ENCODE measurements around the gene TNPO3. TPM values are rescaled to one million over a fixed set of nuclear protein-coding genes. Genes with fewer than 3 reads are reported as not detected.

Gene TNPO3
- polyA plus RNA-seq, 1 of the 3 experiments (the other 2 are of a cell fraction) = 27.8 TPM

- no peaks in the 10 kb centered on the region for H3K36me3 ChIP-seq (replicated peaks in 1 of 2; ENCODE audit: control insufficient read depth in 1 of 2, insufficient read depth in 2 of 2, low read length in 1 of 2)
These were observed 39.1 kb upstream of the TNPO3 start for GRCh38 chr7:129093867-129094456.

More at GRCh38 chr7:129093867-129094456, 39.1 kb upstream of the TNPO3 start:
- H3K4me1 ChIP-seq (ENCODE audit: control insufficient read depth in 1 of 2, insufficient read depth in 2 of 2, low read depth in 1 of 2, low read length in 1 of 2) = no peaks in the 10 kb centered on the region; a peak in 1 of 4 replicates
- ChIA-PET CTCF (interaction anchor here (1.0 to 1.4 kb wide), 2 partner anchors 12 to 190 kb away, joined by 4 to 5 read pairs; no protein-coding TSS in a partner anchor), POLR2A (no interaction called here)
- H3K27me3 ChIP-seq (ENCODE audit: insufficient read depth) = peaks cover 5% of the 10 kb centered on the region; the same call in 1 of the 2 replicates
- H3K4me2 ChIP-seq = no peak overlapping the region
- no peaks in the 10 kb centered on the region for H3K9me3 ChIP-seq
- 59% methylated on average over 1 of the region's 1 CpG for WGBS (ENCODE audit: low lambda C conversion rate)
- no peaks in the 10 kb centered on the region for H3K79me2 ChIP-seq (ENCODE audit: insufficient read depth)
- no peaks in the 10 kb centered on the region for H4K20me1 ChIP-seq (ENCODE audit: insufficient read depth)
- TF ChIP-seq CHD2 (IDR thresholded peaks at IDR 0.05; ENCODE audit: low read length, partially characterized antibody) = no peak
- no peak for TF ChIP-seq USF2 (IDR thresholded peaks at IDR 0.05; ENCODE audit: borderline replicate concordance, low read depth, low read length)
- TF ChIP-seq RXRA (IDR thresholded peaks at IDR 0.05; ENCODE audit: borderline replicate concordance, low read depth) = no peak
- TF ChIP-seq FOXJ3 (CRISPR knock-in tag; IDR thresholded peaks at IDR 0.05) = no peak
- TF ChIP-seq TAF1 (IDR thresholded peaks at IDR 0.05; ENCODE audit: borderline replicate concordance, low read depth, low read length) = no peak
- no peak for TF ChIP-seq REST (IDR thresholded peaks at IDR 0.05; ENCODE audit: low read depth, low read length)
- no peak for TF ChIP-seq FOXM1 (IDR thresholded peaks at IDR 0.05; ENCODE audit: low read depth)
- no peak for TF ChIP-seq RCOR1 (IDR thresholded peaks at IDR 0.05; ENCODE audit: low read length)
- TF ChIP-seq EZH2phosphoT487 (IDR thresholded peaks at IDR 0.05; ENCODE audit: borderline replicate concordance, low read depth) = no peak
- no peak for TF ChIP-seq SIN3A (IDR thresholded peaks at IDR 0.05; ENCODE audit: borderline replicate concordance, low read depth, low read length)
- TF ChIP-seq POLR2AphosphoS5 (IDR thresholded peaks at IDR 0.05; ENCODE audit: low read depth, low read length) = no peak
- no peak for TF ChIP-seq RAD21 (IDR thresholded peaks at IDR 0.05; ENCODE audit: low read length)
- no peak for TF ChIP-seq YY1 (IDR thresholded peaks at IDR 0.05; ENCODE audit: low read depth)
- TF ChIP-seq RFX5 (IDR thresholded peaks at IDR 0.05; ENCODE audit: low read length) = no peak
- TF ChIP-seq SMC3 (IDR thresholded peaks at IDR 0.05; ENCODE audit: low read depth, low read length) = no peak
- no peak for TF ChIP-seq GABPA (IDR thresholded peaks at IDR 0.05; ENCODE audit: low read depth)
- no peak for TF ChIP-seq NFIC (IDR thresholded peaks at IDR 0.05; ENCODE audit: borderline replicate concordance)
- no peak for TF ChIP-seq TEAD4 (IDR thresholded peaks at IDR 0.05; ENCODE audit: borderline replicate concordance, insufficient read depth)
- H3F3A ChIP-seq (replicated peaks; ENCODE audit: insufficient read depth) = no peaks in the 10 kb centered on the region
- H3K4me3 ChIP-seq (ENCODE audit: low read depth in 2 of 2, low read length in 1 of 2) = no peak overlapping the region
- no peak overlapping the region for H3K9ac ChIP-seq
- H2AFZ ChIP-seq (ENCODE audit: low read depth) = no peak overlapping the region
- no peak overlapping the region for H3K27ac ChIP-seq (ENCODE audit: low read depth in 2 of 2, low read length in 1 of 2)
- DNase-seq = no peak
- H3K9me2 ChIP-seq = no peaks in the 10 kb centered on the region

All from SK-N-SH (cell line).